ENCODE measurements around the gene DLG4. TPM values are rescaled to one million over a fixed set of nuclear protein-coding genes. Genes with fewer than 3 reads are reported as not detected.

Gene DLG4
- total RNA-seq, 1 experiment from 2014 or later = 2.0 TPM

DNA sequence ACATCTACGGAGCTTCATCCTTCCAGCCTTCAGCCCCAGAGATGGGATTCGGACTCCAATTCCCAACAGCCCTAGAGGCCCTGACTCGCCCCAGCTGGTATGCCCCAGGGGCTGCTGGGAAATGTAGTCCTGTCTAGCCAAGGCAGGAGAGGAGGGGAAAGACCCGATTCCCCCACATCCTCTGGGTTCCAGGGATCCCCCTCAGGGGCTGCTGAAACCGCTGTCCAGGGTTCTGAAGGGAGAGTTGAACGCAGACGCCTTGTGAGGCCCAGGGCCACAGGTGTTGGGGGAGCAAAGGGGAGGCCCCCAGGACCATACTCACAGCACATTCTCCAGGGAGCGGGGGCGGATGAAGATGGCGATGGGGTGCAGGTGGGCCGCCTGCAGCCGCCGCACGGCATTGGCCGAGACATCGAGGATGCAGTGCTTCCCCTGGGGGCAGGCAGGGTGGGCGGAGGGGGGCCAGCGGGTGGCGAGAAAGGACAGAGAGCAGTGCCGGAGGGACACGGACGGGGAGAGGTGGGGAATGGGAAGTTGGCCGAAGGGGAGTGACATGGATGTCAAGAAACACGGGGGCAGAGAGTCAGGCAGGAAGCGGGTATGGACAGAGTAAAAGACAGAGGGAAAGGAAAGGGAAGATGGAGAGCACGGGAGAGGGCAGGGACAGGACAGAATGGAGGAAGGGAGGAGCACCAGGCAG, 27.9 kb downstream of the DLG4 start:
- Mint-ChIP-seq H3K4me3 (ENCODE audit: low read depth, unreplicated experiment) (no peak overlapping the region), H3K27me3 (ENCODE audit: unreplicated experiment) (peaks cover 26% of the 10 kb centered on the region), H3K36me3 (ENCODE audit: insufficient read depth, unreplicated experiment) (no peaks in the 10 kb centered on the region), H3K27ac (ENCODE audit: unreplicated experiment) (no peak overlapping the region), H3K9me3 (ENCODE audit: low read depth, unreplicated experiment) (no peaks in the 10 kb centered on the region), H3K4me1 (ENCODE audit: low read depth, unreplicated experiment) (peaks cover 2% of the 10 kb centered on the region)
- TF ChIP-seq, protein P1, sequence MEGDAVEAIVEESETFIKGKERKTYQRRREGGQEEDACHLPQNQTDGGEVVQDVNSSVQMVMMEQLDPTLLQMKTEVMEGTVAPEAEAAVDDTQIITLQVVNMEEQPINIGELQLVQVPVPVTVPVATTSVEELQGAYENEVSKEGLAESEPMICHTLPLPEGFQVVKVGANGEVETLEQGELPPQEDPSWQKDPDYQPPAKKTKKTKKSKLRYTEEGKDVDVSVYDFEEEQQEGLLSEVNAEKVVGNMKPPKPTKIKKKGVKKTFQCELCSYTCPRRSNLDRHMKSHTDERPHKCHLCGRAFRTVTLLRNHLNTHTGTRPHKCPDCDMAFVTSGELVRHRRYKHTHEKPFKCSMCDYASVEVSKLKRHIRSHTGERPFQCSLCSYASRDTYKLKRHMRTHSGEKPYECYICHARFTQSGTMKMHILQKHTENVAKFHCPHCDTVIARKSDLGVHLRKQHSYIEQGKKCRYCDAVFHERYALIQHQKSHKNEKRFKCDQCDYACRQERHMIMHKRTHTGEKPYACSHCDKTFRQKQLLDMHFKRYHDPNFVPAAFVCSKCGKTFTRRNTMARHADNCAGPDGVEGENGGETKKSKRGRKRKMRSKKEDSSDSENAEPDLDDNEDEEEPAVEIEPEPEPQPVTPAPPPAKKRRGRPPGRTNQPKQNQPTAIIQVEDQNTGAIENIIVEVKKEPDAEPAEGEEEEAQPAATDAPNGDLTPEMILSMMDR (IDR thresholded peaks at IDR 0.05; ENCODE audit: unreplicated experiment) = no peak
- BruUV-seq (replicated peaks) = no TSS peak
- CTCF ChIA-PET = interaction anchor here (0.7 kb wide), 1 partner anchor 58 kb away, joined by 5 read pairs; no protein-coding TSS in a partner anchor
- intact Hi-C loops (cut with micrococcal nuclease; ENCODE audit: unreplicated experiment) = no loop called here
- DNase-seq = peak; percentile 50

GRCh38 chr17:7191069-7191468, 28.6 kb downstream of the DLG4 start:
- TF ChIP-seq, protein P1 (IDR thresholded peaks at IDR 0.05; ENCODE audit: unreplicated experiment) = no peak
- no peak for DNase-seq
- H3K4me1 Mint-ChIP-seq (ENCODE audit: low read depth, unreplicated experiment) = peaks cover 8% of the 10 kb centered on the region
- no peak overlapping the region for H3K27ac Mint-ChIP-seq (ENCODE audit: unreplicated experiment)
- H3K27me3 Mint-ChIP-seq (ENCODE audit: unreplicated experiment) = peaks cover 32% of the 10 kb centered on the region
- no peak overlapping the region for H3K4me3 Mint-ChIP-seq (ENCODE audit: low read depth, unreplicated experiment)
- CTCF ChIA-PET = interaction anchor here (0.7 kb wide), 1 partner anchor 58 kb away, joined by 5 read pairs; no protein-coding TSS in a partner anchor
- no peaks in the 10 kb centered on the region for H3K36me3 Mint-ChIP-seq (ENCODE audit: insufficient read depth, unreplicated experiment)
- no TSS peak for BruUV-seq (replicated peaks)
- intact Hi-C loops (cut with micrococcal nuclease; ENCODE audit: unreplicated experiment) = no loop called here
- H3K9me3 Mint-ChIP-seq (ENCODE audit: low read depth, unreplicated experiment) = no peaks in the 10 kb centered on the region

DNA sequence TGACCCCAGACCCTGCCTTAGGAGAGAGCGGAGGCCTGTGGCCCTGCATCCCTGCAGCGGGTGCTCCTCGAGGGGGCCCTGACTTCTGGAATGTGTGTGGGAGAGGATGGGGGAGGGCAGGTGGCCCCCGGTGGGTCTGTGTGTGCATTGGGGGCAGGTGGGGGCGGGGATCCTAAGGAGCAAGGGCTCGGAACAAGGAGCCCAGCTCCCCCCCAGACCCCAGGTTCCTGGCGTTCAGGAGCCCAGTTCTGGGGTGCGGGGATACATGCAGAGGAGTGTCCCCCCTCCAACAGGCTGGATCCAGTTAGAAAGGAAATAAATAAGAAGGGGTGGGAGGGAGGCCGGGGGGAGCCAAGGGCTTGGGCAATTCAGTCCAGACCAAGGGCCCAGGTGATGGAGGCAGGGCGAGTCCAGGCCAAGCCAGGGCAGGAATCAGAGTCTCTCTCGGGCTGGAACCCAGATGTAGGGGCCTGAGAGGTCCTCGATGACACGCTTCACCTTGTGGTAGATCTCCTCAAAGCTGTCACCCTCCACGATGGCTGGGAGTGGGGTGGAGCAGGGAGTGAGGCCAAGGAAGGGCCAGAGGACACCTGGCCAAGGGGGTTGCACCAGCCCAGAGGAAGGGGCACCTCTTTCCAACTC, 29.2 kb downstream of the DLG4 start:
- TF ChIP-seq, protein P1 (IDR thresholded peaks at IDR 0.05; ENCODE audit: unreplicated experiment) = no peak
- H3K4me3 Mint-ChIP-seq (ENCODE audit: low read depth, unreplicated experiment) = no peak overlapping the region
- H3K36me3 Mint-ChIP-seq (ENCODE audit: insufficient read depth, unreplicated experiment) = no peaks in the 10 kb centered on the region
- CTCF ChIA-PET = no interaction called here
- peaks cover 8% of the 10 kb centered on the region for H3K4me1 Mint-ChIP-seq (ENCODE audit: low read depth, unreplicated experiment)
- no peaks in the 10 kb centered on the region for H3K9me3 Mint-ChIP-seq (ENCODE audit: low read depth, unreplicated experiment)
- intact Hi-C loops (cut with micrococcal nuclease; ENCODE audit: unreplicated experiment) = no loop called here
- no peak for DNase-seq
- no TSS peak for BruUV-seq (replicated peaks)
- H3K27me3 Mint-ChIP-seq (ENCODE audit: unreplicated experiment) = peaks cover 34% of the 10 kb centered on the region
- H3K27ac Mint-ChIP-seq (ENCODE audit: unreplicated experiment) = no peak overlapping the region

GRCh38 chr17:7186241-7186640, 33.4 kb downstream of the DLG4 start:
- CTCF ChIA-PET = no interaction called here
- no peak for DNase-seq
- Mint-ChIP-seq H3K27ac (ENCODE audit: unreplicated experiment) (no peak overlapping the region), H3K4me3 (ENCODE audit: low read depth, unreplicated experiment) (no peak overlapping the region), H3K9me3 (ENCODE audit: low read depth, unreplicated experiment) (no peaks in the 10 kb centered on the region), H3K27me3 (ENCODE audit: unreplicated experiment) (peaks cover 12% of the 10 kb centered on the region), H3K4me1 (ENCODE audit: low read depth, unreplicated experiment) (peaks cover 18% of the 10 kb centered on the region), H3K36me3 (ENCODE audit: insufficient read depth, unreplicated experiment) (no peaks in the 10 kb centered on the region)
- intact Hi-C loops (cut with micrococcal nuclease; ENCODE audit: unreplicated experiment) = no loop called here
- no TSS peak for BruUV-seq (replicated peaks)
- TF ChIP-seq, protein P1 (IDR thresholded peaks at IDR 0.05; ENCODE audit: unreplicated experiment) = no peak

Data from Calu3 (cell line).